D721Med (cell line): ENCODE data around the gene GGTA1.

Experiments
- DNase-seq: peaks from one replicate; pipeline ENCODE4 v3.0.0; 2011; ENCODE audit warnings: low spot score; ENCODE audit not compliant: insufficient read length
- FAIRE-seq: peaks from 2 replicates; lab custom pipeline; 2011; peaks lifted over from hg19 to GRCh38; lab: Jason Lieb, UNC
- TF ChIP-seq, protein P1 (sequence below): IDR thresholded peaks from 2 replicates; pipeline ENCODE4 v1.5.1; 2012; ENCODE audit warnings: mild to moderate bottlenecking, control low read depth; ENCODE audit not compliant: insufficient read depth; ENCODE audit errors: missing control alignments

The GGTA1 gene

DNA sequence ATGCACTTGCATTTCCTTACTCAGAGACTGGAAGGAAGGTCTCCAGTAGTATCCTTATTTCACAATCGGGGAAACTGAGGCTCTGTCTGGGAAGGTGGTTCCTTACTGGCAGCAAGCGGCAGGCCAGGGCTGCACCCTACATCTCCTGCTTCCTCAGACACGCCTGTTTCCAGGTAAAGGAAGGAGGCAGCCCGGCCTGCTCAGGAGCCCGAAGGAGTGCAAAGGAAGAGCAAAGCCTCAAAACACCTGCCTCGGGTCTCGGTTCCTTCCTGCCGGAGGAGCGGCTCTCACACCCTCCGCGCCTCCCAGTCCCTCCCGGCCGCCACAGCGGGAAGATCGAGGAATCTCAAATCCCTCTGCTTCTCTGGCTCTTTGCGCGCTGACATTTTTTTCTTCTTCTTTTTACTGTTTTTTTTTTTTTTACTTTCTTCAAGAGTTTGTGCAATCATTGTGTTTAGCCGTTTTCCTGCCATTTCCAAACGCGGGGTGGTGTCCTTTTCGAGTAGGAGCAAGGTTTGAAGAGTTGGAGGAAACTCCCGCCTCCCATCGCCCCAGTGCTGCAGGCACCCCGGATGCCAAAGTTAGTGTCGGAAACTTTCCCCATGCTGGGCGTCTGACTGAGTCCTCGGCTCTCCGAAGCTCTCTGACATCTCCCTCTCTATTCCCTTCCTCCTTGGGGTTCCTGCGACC lies 1.0 kb downstream of the GGTA1 start:
- TF ChIP-seq, protein P1, sequence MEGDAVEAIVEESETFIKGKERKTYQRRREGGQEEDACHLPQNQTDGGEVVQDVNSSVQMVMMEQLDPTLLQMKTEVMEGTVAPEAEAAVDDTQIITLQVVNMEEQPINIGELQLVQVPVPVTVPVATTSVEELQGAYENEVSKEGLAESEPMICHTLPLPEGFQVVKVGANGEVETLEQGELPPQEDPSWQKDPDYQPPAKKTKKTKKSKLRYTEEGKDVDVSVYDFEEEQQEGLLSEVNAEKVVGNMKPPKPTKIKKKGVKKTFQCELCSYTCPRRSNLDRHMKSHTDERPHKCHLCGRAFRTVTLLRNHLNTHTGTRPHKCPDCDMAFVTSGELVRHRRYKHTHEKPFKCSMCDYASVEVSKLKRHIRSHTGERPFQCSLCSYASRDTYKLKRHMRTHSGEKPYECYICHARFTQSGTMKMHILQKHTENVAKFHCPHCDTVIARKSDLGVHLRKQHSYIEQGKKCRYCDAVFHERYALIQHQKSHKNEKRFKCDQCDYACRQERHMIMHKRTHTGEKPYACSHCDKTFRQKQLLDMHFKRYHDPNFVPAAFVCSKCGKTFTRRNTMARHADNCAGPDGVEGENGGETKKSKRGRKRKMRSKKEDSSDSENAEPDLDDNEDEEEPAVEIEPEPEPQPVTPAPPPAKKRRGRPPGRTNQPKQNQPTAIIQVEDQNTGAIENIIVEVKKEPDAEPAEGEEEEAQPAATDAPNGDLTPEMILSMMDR: no peak
- no peak for FAIRE-seq
- DNase-seq: no peak

DNA sequence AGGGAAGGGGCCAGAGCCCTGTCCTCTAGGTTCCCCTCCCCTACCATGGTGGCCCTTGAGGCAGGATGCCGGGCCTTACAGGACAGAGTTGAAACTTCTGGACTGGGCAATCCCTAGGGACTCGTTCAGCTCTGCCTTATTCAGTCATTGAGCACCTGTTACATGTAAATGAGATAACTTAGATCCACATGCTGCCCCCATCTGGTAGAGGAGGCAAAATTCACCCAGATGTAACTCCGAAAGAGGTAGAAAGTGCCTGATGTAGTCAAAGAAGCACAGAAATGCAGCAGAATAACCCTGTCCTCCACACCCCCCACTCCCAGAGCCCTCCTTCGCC lies 1.5 kb downstream of the GGTA1 start:
- DNase-seq (peak; percentile 77), FAIRE-seq (no peak)
- TF ChIP-seq, protein P1: peak; percentile 69

DNA sequence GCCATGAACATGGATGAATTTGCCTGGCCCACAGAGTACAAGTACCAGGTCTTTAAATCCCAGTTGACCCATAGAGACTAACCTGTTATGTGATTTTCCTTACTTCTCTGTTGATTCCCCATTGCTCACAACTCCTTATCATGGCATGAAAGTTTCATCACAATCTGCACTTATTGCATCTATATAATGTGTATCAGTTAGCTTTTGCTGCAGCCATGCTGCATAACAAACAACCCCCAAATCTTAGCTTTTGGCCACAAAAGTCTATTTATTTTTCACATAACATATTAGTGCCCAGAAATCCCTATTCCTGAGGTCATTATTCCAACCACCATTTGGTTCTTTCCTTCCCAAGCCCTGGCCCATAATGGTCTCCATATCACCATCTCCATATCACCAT lies 3.7 kb downstream of the GGTA1 start:
- DNase-seq (no peak), FAIRE-seq (no peak)
- TF ChIP-seq, protein P1: no peak

DNA sequence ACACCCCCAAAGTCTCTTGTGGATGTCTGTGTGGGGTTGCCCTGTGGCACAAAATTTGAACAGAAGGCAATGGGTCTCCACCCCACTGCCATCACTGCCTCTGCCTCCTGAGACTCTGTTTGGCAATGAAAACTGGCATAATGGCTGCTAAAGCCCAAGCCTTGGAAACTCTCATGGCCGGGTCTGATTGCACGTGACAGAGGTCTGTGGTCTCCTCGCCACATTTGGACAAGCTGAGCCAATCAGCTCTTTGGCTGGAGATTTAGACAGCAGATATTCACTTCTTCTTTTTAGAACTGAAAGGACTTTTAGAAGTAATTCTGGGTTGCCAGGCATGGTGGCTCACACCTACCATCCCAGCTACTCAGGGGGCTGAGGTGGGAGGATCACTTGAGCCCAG lies 5.5 kb downstream of the GGTA1 start:
- TF ChIP-seq, protein P1: no peak
- DNase-seq: no peak
- FAIRE-seq: no peak

DNA sequence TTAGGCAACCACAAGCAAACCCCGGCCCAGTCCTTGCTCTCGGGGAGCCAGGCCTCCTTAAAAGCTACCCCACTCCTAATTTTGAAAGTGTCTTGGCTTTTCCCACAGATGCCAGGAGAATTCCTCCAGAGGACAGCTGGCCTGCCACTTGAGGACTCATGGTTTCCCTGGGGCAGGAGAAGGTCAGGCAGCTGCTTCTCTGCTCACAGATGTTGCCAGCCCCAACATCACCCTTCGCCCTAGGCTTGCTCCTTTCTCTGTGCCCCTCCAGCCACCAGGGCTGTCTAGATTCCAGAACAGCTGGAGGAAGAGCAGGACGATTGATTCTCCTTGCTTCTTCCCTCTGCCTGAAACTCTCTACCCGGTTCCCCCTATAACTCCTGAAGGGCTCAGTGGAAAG lies 8.5 kb downstream of the GGTA1 start:
- TF ChIP-seq, protein P1: no peak
- no peak for FAIRE-seq
- DNase-seq: no peak

DNA sequence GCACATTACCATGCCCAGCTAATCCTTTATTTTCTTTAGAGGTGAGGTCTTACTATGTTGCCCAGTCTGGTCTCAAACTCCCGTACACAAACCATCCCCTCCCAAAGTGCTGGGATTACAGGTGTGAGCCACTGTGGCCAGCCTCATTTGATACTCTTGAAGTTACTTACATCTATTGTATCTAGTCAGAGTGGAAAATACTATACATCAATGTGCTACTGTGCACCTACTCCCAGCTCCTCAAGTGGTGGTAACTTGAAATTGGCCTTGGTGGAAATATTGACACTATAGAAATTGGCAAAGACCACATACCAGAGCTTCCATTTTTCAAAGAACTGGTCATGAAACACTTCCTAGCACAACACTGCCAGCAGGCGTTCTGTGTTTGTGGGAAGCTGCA lies 10.3 kb downstream of the GGTA1 start:
- no peak for FAIRE-seq
- no peak for DNase-seq
- TF ChIP-seq, protein P1: no peak

DNA sequence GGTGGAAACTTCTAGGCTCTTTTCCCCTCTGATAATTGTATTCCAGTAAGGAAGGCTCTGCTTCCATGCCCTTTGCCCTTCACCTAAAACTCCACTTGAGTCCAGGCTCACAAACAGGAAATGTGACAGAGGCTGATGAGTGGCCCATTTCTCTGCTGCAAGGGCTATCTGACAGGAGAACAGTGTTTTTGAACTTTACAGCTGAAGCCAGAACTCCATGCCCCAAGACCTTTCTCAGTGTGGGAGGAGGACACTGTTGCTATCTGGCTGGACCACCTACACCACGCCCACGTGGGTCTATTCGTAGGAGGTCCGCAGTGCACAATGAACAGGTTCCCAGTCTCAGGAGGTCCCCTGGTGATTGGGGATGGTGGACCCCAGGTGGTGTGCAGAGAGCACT lies 13.6 kb downstream of the GGTA1 start:
- TF ChIP-seq, protein P1: no peak
- DNase-seq (no peak), FAIRE-seq (no peak)
